NB4 (cell line): ENCODE results near the gene SLC25A15.

Experiments used
- POLR2A ChIP-seq: IDR thresholded peaks from 2 replicates; pipeline ENCODE4 v1.6.1; 2011; ENCODE audit warnings: mild to moderate bottlenecking; ENCODE audit not compliant: insufficient read length; ENCODE audit errors: extremely low read depth
- TF ChIP-seq, protein P1 (sequence below): IDR thresholded peaks from one replicate; pipeline ENCODE4 v1.5.1; 2012; ENCODE audit warnings: low read depth, low read length

DNA sequence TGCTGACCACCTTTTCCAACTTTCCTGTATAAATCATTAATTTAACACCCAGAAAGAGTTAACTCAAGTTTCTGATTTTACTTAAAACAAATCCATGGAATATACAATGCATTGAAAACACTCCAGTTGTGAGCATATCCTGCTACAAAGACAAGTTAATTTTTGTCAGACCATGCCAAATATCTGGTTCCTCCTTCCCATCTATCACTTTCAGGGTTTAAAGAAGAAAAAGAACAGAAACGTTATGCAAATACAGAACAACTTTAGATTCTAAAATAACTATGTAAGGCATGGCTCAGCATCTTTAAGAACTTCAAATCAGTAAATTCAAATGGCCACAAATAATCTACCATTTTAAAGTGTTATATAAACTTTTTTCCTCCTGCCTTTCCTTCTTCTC is 33.4 kb upstream of the SLC25A15 start:
- TF ChIP-seq, protein P1, sequence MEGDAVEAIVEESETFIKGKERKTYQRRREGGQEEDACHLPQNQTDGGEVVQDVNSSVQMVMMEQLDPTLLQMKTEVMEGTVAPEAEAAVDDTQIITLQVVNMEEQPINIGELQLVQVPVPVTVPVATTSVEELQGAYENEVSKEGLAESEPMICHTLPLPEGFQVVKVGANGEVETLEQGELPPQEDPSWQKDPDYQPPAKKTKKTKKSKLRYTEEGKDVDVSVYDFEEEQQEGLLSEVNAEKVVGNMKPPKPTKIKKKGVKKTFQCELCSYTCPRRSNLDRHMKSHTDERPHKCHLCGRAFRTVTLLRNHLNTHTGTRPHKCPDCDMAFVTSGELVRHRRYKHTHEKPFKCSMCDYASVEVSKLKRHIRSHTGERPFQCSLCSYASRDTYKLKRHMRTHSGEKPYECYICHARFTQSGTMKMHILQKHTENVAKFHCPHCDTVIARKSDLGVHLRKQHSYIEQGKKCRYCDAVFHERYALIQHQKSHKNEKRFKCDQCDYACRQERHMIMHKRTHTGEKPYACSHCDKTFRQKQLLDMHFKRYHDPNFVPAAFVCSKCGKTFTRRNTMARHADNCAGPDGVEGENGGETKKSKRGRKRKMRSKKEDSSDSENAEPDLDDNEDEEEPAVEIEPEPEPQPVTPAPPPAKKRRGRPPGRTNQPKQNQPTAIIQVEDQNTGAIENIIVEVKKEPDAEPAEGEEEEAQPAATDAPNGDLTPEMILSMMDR: no peak
- no peak for TF ChIP-seq POLR2A
